ENCODE data around the gene TOX2. TPM values are rescaled to one million over a fixed set of nuclear protein-coding genes. Genes with fewer than 3 reads are reported as not detected.

The TOX2 gene
- total RNA-seq, 1 experiment from 2014 or later, result not detected

DNA sequence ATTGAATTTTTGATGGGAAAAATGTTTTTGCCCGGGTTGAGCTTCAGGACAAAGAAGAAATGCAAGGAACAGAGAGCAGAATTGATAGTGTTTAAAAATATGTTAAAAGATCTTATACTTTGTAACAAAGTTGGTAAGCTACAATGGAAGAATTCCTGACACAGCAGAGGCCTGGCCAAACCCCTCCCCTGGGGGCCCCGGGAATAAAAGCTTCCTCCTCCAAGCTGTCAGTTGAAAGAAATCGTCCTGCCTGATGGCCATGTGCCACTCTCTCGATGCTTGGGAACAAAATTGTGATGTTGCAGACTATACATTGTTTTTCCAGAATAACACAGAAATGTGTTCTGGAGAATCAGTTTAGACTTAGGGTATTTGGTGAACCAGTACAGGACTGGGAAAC is 14.2 kb upstream of the TOX2 start:
- no peak for DNase-seq
- POLR2A ChIA-PET, result no interaction called here
- no TSS peak for BruUV-seq (replicated peaks)
- H3K4me1 Mint-ChIP-seq (ENCODE audit: low read depth, unreplicated experiment), result no peaks in the 10 kb centered on the region
- Histone ChIP-seq H3K36me3 (ENCODE audit: control insufficient read depth, insufficient read depth, low read length) (no peaks in the 10 kb centered on the region), H3K9me3 (no peaks in the 10 kb centered on the region), H3K4me1 (peaks cover 4% of the 10 kb centered on the region; the same call in 1 of the 2 replicates), H3K27me3 (replicated peaks; ENCODE audit: control insufficient read depth, insufficient read depth, low read length) (no peaks in the 10 kb centered on the region), H3K4me3 (ENCODE audit: low read depth, low read length) (no peak overlapping the region)
- no peaks in the 10 kb centered on the region for H3K9me3 Mint-ChIP-seq (ENCODE audit: unreplicated experiment)
- CTCF ChIA-PET, result interaction anchor here (0.7 kb wide), 1 partner anchor 1871 kb away, joined by 4 read pairs; no protein-coding TSS in a partner anchor
- H3K4me3 Mint-ChIP-seq (ENCODE audit: unreplicated experiment), result no peak overlapping the region
- H3K27ac Mint-ChIP-seq (ENCODE audit: unreplicated experiment), result no peak overlapping the region
- H3K36me3 Mint-ChIP-seq (ENCODE audit: insufficient read depth, unreplicated experiment), result no peaks in the 10 kb centered on the region
- intact Hi-C loops (cut with micrococcal nuclease; ENCODE audit: unreplicated experiment), result no loop called here
- peaks cover 12% of the 10 kb centered on the region for H3K27me3 Mint-ChIP-seq (ENCODE audit: insufficient read depth, unreplicated experiment)
- TF ChIP-seq, protein P1, sequence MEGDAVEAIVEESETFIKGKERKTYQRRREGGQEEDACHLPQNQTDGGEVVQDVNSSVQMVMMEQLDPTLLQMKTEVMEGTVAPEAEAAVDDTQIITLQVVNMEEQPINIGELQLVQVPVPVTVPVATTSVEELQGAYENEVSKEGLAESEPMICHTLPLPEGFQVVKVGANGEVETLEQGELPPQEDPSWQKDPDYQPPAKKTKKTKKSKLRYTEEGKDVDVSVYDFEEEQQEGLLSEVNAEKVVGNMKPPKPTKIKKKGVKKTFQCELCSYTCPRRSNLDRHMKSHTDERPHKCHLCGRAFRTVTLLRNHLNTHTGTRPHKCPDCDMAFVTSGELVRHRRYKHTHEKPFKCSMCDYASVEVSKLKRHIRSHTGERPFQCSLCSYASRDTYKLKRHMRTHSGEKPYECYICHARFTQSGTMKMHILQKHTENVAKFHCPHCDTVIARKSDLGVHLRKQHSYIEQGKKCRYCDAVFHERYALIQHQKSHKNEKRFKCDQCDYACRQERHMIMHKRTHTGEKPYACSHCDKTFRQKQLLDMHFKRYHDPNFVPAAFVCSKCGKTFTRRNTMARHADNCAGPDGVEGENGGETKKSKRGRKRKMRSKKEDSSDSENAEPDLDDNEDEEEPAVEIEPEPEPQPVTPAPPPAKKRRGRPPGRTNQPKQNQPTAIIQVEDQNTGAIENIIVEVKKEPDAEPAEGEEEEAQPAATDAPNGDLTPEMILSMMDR (IDR thresholded peaks at IDR 0.05; ENCODE audit: insufficient read depth in 1 of 2, low read depth in 1 of 2, low read length in 1 of 2, severe bottlenecking in 1 of 2, unreplicated experiment in 1 of 2), result no peak

DNA sequence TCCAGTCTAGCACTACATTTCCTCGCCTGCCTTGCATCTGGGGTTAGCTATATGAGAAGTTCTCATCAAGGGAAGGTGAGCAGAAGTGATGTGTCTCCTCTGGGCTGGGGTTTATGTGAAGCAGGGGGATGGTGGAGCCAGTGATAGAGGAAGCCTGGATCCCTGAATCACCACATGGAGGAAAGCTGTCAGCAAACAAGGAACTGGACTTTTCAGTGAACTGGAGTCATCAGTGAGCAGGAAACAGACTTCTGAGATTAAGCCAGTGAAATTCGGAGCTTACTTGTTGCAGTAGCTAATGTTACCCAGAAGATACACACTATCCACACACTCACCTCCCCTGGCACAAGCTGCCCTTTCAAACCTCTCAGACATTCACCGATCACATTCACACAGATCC is 13.4 kb upstream of the TOX2 start:
- ChIA-PET CTCF (interaction anchor here (0.6 kb wide), 1 partner anchor 341 kb away, joined by 3 read pairs; no protein-coding TSS in a partner anchor), POLR2A (no interaction called here)
- Histone ChIP-seq H3K4me3 (ENCODE audit: low read depth, low read length) (no peak overlapping the region), H3K9me3 (no peaks in the 10 kb centered on the region), H3K36me3 (ENCODE audit: control insufficient read depth, insufficient read depth, low read length) (no peaks in the 10 kb centered on the region), H3K4me1 (peaks cover 4% of the 10 kb centered on the region; the same call in 1 of the 2 replicates), H3K27me3 (replicated peaks; ENCODE audit: control insufficient read depth, insufficient read depth, low read length) (no peaks in the 10 kb centered on the region)
- Mint-ChIP-seq H3K36me3 (ENCODE audit: insufficient read depth, unreplicated experiment) (no peaks in the 10 kb centered on the region), H3K4me1 (ENCODE audit: low read depth, unreplicated experiment) (no peaks in the 10 kb centered on the region), H3K4me3 (ENCODE audit: unreplicated experiment) (no peak overlapping the region), H3K9me3 (ENCODE audit: unreplicated experiment) (no peaks in the 10 kb centered on the region), H3K27ac (ENCODE audit: unreplicated experiment) (no peak overlapping the region), H3K27me3 (ENCODE audit: insufficient read depth, unreplicated experiment) (peaks cover 12% of the 10 kb centered on the region)
- no TSS peak for BruUV-seq (replicated peaks)
- TF ChIP-seq, protein P1 (IDR thresholded peaks at IDR 0.05; ENCODE audit: insufficient read depth in 1 of 2, low read depth in 1 of 2, low read length in 1 of 2, severe bottlenecking in 1 of 2, unreplicated experiment in 1 of 2), result no peak
- intact Hi-C loops (cut with micrococcal nuclease; ENCODE audit: unreplicated experiment), result no loop called here
- DNase-seq, result no peak

DNA sequence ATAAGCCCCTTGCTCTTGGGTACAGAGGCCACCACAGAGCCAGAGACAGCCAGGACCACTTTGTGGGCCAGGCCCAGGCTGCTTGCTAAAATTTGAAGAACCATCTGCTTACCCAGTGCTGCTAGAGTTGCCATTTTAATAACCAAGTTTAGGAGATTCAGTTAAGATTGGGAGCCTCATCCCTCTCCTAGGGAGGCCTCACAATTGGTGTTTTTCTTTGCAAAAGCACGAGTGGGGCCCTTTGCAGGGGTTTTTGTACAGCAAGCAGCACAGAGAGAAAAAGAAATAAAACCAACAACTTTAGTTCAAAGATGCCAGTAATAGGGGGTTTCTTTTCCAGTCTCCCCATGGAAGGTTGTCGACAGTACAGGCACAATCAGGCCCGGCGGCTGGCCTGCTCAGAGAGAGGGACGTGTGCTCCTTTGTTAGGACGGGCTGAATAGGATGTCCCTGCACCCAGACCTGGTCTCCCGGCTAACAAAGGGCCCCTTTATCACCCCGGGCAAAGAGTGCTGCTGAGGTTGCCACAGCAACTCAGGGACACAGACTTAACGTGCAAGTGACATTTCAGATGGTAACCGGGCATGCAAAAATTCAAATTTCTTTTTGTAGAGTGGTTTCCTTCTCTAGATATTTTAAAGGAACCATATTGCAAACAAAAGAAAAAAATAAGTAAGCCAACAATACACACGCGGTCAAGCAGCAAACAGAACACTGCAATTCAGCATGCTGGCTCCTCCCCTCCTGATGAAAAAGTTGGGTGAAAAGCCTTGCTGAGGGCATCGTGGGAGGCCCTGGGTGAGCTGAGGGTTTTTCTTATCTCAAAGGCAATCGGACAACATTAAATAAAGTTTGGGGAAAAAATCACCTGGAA is 10.5 kb upstream of the TOX2 start:
- ChIA-PET CTCF (no interaction called here), POLR2A (no interaction called here)
- peaks cover 8% of the 10 kb centered on the region for H3K27me3 Mint-ChIP-seq (ENCODE audit: insufficient read depth, unreplicated experiment)
- H3K9me3 Mint-ChIP-seq (ENCODE audit: unreplicated experiment), result peaks cover 17% of the 10 kb centered on the region
- no TSS peak for BruUV-seq (replicated peaks)
- no peak for DNase-seq
- Histone ChIP-seq H3K4me1 (peaks cover 4% of the 10 kb centered on the region; the same call in 1 of the 2 replicates), H3K9me3 (peaks cover 10% of the 10 kb centered on the region), H3K36me3 (ENCODE audit: control insufficient read depth, insufficient read depth, low read length) (no peaks in the 10 kb centered on the region), H3K27me3 (replicated peaks; ENCODE audit: control insufficient read depth, insufficient read depth, low read length) (no peaks in the 10 kb centered on the region), H3K4me3 (ENCODE audit: low read depth, low read length) (no peak overlapping the region)
- no peak overlapping the region for H3K4me3 Mint-ChIP-seq (ENCODE audit: unreplicated experiment)
- H3K27ac Mint-ChIP-seq (ENCODE audit: unreplicated experiment), result no peak overlapping the region
- TF ChIP-seq, protein P1 (IDR thresholded peaks at IDR 0.05; ENCODE audit: insufficient read depth in 1 of 2, low read depth in 1 of 2, low read length in 1 of 2, severe bottlenecking in 1 of 2, unreplicated experiment in 1 of 2), result no peak
- no peaks in the 10 kb centered on the region for H3K4me1 Mint-ChIP-seq (ENCODE audit: low read depth, unreplicated experiment)
- no peaks in the 10 kb centered on the region for H3K36me3 Mint-ChIP-seq (ENCODE audit: insufficient read depth, unreplicated experiment)
- intact Hi-C loops (cut with micrococcal nuclease; ENCODE audit: unreplicated experiment), result no loop called here

Data from Caco-2 (cell line).